Measurements from ENCODE around the gene SNX21. TPM values are rescaled to one million over a fixed set of nuclear protein-coding genes. Genes with fewer than 3 reads are reported as not detected.
"Not testable (repeated sequence)": the region's sequence is repeated elsewhere in the genome, so short reads cannot be mapped to it uniquely, and the experiment has no call there.

SNX21 gene
- total RNA-seq, 1 donor from 2014 or later: 24.7 TPM

DNA sequence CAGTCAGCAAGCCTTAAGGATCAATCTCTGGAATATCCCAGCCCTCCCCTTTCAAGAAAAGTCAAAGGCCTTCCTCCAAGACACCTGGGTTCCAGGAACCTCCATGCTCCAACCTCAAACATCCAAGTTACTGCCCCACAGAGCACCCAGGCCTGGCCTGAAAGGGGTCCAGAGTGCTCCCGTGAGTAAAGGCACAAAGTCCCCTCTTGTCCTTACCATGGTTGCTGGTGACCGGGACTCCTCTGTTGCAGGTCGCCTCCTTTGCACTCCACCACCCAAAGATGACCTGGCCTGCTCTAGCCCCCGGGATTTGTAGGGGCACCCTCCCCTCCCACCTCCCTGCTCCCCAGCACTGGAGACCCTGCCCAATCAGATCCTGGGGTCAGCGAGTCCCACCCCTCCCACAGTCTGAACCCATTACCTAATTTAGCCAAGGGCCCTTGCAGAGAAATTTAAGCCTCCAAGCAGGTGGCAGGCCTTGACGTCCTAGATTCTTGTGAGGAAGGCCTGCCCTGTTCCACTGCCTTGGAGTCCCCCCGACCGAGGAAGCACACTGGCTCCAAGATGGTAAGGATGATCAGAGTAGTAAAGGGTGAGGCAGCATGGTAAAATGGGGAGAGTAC lies 6.5 kb upstream of the SNX21 start, which contains the start of gene TNNC2:
Gene TNNC2 (minus strand): TSS at position 283 of the 623 bp plus-strand sequence. CDS start 64 bp downstream, at position 219.
- Histone ChIP-seq H3K9me3 (replicated peaks) (no peaks in the 10 kb centered on the region), H3K27ac (replicated peaks) (peak within 1 kb of the TSS; percentile 55), H3K4me3 (no peak within 1 kb of the TSS), H3K27me3 (ENCODE audit: low read depth) (peaks cover 27% of the 10 kb centered on the region), H3K4me1 (peaks cover 35% of the 10 kb centered on the region), H3K36me3 (no peaks in the 10 kb centered on the region)
- DNase-seq: no peak
- intact Hi-C loops (cut with micrococcal nuclease): no loop called here
- TF ChIP-seq, protein P1, sequence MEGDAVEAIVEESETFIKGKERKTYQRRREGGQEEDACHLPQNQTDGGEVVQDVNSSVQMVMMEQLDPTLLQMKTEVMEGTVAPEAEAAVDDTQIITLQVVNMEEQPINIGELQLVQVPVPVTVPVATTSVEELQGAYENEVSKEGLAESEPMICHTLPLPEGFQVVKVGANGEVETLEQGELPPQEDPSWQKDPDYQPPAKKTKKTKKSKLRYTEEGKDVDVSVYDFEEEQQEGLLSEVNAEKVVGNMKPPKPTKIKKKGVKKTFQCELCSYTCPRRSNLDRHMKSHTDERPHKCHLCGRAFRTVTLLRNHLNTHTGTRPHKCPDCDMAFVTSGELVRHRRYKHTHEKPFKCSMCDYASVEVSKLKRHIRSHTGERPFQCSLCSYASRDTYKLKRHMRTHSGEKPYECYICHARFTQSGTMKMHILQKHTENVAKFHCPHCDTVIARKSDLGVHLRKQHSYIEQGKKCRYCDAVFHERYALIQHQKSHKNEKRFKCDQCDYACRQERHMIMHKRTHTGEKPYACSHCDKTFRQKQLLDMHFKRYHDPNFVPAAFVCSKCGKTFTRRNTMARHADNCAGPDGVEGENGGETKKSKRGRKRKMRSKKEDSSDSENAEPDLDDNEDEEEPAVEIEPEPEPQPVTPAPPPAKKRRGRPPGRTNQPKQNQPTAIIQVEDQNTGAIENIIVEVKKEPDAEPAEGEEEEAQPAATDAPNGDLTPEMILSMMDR (IDR thresholded peaks at IDR 0.05; ENCODE audit: borderline replicate concordance): no peak

DNA sequence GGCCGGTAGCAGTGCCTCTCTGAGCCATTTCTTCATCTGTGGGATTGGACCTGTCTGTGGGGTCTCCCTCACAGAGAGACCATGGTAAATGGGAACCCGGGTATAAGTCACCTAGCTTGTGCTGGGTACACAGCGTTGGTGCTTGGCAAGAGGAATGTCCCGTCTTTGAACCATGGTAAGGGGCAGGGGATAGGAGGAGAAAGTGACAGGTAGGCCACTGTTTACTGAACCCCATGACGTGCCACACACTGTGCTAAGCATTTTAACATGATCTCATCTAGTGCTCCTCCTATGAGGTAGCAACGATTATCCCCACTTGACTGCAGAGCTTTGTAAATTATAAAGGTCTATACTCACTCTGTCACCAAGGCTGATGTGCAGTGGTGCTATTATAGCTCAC lies 5.9 kb upstream of the SNX21 start:
- H3K27ac ChIP-seq (replicated peaks): no peak overlapping the region
- H3K36me3 ChIP-seq: no peaks in the 10 kb centered on the region
- H3K9me3 ChIP-seq (replicated peaks): no peaks in the 10 kb centered on the region
- peaks cover 21% of the 10 kb centered on the region for H3K27me3 ChIP-seq (ENCODE audit: low read depth)
- no peak for DNase-seq
- peaks cover 36% of the 10 kb centered on the region for H3K4me1 ChIP-seq
- intact Hi-C loops (cut with micrococcal nuclease): no loop called here
- no peak overlapping the region for H3K4me3 ChIP-seq
- TF ChIP-seq, protein P1 (IDR thresholded peaks at IDR 0.05; ENCODE audit: borderline replicate concordance): no peak

DNA sequence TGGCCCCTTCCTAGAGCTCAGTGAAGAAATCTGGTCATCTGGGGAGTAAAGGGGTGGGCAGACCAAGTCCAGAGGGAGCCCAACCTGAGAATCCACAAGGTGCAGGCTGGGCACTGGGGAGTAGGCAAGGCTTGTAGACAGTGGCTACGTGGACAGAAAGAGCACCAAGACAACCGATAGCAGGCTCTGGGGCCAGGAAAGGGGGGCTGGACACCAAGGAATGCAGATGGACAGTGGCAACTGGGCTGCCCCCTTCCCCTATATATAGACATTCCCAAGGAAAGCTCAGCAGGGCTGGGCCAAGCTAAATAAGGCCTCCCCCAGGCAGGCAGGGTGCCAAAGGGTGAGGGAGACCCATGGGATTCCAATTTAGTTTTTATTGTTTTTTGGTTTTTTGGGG lies 5.0 kb upstream of the SNX21 start:
- DNase-seq: no peak
- H3K4me1 ChIP-seq: peaks cover 37% of the 10 kb centered on the region
- intact Hi-C loops (cut with micrococcal nuclease): no loop called here

DNA sequence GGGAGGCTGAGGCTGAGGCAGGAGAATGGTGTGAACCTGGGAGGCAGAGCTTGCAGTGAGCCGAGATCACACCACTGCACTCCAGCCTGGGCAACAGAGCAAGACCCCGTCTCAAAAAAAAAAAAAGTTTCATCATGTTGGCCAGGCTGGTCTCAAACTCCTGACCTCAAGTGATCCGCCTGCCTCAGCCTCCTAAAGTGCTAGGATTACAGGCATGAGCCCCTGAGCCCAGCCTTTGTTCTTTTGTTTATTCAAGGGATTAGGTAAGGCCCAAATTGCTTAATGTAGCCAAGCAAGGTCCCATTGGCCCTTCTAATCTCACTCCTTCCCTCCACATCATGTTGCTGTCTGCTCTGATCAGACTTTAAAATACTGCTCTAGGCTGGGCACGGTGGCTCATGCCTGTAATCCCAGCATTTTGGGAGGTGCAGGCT lies 3.9 kb upstream of the SNX21 start:
- H3K27ac ChIP-seq (replicated peaks); intact Hi-C loops (cut with micrococcal nuclease); H3K27me3 ChIP-seq (ENCODE audit: low read depth); H3K36me3 ChIP-seq; H3K9me3 ChIP-seq (replicated peaks); H3K4me3 ChIP-seq; DNase-seq: not testable (repeated sequence)
- peaks cover 40% of the 10 kb centered on the region for H3K4me1 ChIP-seq

More for the DNA sequence above, 5.0 kb upstream of the SNX21 start:
- Histone ChIP-seq H3K27ac (replicated peaks) (peak overlapping the region; percentile 33), H3K27me3 (ENCODE audit: low read depth) (peaks cover 12% of the 10 kb centered on the region), H3K9me3 (replicated peaks) (no peaks in the 10 kb centered on the region), H3K4me3 (no peak overlapping the region), H3K36me3 (no peaks in the 10 kb centered on the region)
- TF ChIP-seq, protein P1 (IDR thresholded peaks at IDR 0.05; ENCODE audit: borderline replicate concordance): no peak

DNA sequence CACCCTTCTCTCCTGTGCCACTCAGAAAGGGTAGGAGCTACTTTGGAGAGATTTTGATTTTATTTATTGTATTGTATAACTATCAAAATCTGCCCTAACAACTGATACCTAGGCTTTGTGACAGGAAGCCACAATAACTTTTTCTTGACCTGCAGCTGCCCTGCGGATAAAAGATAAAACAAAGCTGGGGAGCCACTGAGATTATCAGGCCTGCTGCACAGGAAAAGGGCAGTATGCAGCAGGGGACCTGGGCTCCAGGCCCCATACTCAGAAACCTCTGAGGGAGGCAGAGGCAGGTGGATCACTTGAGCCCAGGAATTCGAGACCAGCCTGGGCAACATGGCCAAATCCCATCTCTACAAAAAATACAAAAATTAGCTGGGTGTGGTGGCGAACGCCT lies 980 bp upstream of the SNX21 start:
- TF ChIP-seq, protein P1 (IDR thresholded peaks at IDR 0.05; ENCODE audit: borderline replicate concordance): no peak
- DNase-seq: no peak
- Histone ChIP-seq H3K9me3 (replicated peaks) (no peaks in the 10 kb centered on the region), H3K36me3 (peaks cover 9% of the 10 kb centered on the region), H3K27ac (replicated peaks) (peak overlapping the region; percentile 96), H3K4me1 (peaks cover 56% of the 10 kb centered on the region), H3K4me3 (peak overlapping the region; percentile 89), H3K27me3 (ENCODE audit: low read depth) (no peaks in the 10 kb centered on the region)
- intact Hi-C loops (cut with micrococcal nuclease): no loop called here

Data from left ventricle myocardium inferior (tissue), 1 donor.